Body of pancreas (tissue), 4 donors: Measurements from ENCODE around the gene MT1E.

ENCODE experiments used
- POLR2A ChIP-seq, 3 donors: fragments of 450-650 bp; IDR thresholded peaks; one replicate each; pipeline ENCODE4 v1.6.1; 2016; ENCODE audit warnings: antibody characterized with exemption in 3 of 3, mild to moderate bottlenecking in 2 of 3
- TF ChIP-seq, protein P1 (sequence below), 7 experiments: fragments of 450-650 bp in 4 of 7; fragments of 200-600 bp in 3 of 7; sonication (generic) in 3 of 7; IDR thresholded peaks; one replicate each; pipeline ENCODE4 v1.5.1; 2016 to 2019; ENCODE audit warnings: antibody characterized with exemption in 7 of 7

DNA sequence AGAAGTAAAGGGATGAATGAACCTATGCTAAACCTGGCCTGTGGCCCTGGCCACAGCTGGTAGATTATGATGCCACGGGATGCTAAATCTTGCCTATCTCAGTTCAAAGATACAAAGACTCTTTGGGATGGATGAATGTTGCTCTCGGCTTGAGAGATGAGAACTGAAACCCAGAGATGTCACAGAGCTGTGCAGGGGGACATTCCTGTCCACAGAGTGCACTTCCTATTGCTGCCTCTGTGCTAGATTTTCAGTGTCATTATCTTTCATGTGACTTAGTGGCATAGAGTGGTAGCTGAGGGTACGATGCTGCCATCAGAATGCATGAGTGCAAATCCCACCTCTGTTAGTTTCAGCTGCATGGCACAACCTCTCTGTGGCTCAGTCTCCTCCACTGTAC is 4.6 kb downstream of the MT1E start:
- TF ChIP-seq, protein P1, sequence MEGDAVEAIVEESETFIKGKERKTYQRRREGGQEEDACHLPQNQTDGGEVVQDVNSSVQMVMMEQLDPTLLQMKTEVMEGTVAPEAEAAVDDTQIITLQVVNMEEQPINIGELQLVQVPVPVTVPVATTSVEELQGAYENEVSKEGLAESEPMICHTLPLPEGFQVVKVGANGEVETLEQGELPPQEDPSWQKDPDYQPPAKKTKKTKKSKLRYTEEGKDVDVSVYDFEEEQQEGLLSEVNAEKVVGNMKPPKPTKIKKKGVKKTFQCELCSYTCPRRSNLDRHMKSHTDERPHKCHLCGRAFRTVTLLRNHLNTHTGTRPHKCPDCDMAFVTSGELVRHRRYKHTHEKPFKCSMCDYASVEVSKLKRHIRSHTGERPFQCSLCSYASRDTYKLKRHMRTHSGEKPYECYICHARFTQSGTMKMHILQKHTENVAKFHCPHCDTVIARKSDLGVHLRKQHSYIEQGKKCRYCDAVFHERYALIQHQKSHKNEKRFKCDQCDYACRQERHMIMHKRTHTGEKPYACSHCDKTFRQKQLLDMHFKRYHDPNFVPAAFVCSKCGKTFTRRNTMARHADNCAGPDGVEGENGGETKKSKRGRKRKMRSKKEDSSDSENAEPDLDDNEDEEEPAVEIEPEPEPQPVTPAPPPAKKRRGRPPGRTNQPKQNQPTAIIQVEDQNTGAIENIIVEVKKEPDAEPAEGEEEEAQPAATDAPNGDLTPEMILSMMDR (IDR thresholded peaks at IDR 0.05) = no peak
- TF ChIP-seq POLR2A (IDR thresholded peaks at IDR 0.05) = no peak
